Peyer's patch (tissue), 4 donors: ENCODE results near the gene TSPAN15.

ENCODE experiments used
- POLR2A ChIP-seq, 2 donors: fragments of 450-650 bp; IDR thresholded peaks; one replicate each; pipeline ENCODE4 v1.5.1; 2017; ENCODE audit warnings: antibody characterized with exemption in 2 of 2, mild to moderate bottlenecking in 2 of 2, moderate library complexity in 2 of 2
- TF ChIP-seq, protein P1 (sequence below), 6 experiments: fragments of 450-650 bp in 4 of 6; fragments of 200-600 bp in 2 of 6; sonication (generic) in 1 of 6; IDR thresholded peaks; one replicate each; pipeline ENCODE4 v1.5.1; 2017 to 2019; ENCODE audit warnings: antibody characterized with exemption in 6 of 6, mild to moderate bottlenecking in 3 of 6, moderate library complexity in 1 of 6

DNA sequence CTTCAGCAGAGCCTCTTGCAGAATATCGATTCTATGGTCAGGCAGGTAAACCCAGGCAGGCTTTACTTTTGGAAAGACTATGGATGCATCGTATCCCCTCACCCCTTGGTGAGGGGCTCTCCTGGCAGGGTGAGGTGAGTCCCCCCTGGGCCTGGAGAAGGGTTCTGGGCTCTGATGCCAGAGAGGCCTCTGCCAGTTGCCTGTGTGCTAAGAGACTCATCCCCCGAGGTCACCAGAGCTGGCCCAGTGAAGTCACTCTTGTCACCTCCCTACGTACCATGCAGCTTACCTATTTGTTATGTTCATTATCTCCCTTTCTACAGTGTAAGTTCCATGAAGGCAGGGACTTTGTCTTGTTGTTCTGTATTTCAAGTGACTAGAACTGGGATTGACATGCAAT, 51.3 kb downstream of the TSPAN15 start:
- TF ChIP-seq, protein P1, sequence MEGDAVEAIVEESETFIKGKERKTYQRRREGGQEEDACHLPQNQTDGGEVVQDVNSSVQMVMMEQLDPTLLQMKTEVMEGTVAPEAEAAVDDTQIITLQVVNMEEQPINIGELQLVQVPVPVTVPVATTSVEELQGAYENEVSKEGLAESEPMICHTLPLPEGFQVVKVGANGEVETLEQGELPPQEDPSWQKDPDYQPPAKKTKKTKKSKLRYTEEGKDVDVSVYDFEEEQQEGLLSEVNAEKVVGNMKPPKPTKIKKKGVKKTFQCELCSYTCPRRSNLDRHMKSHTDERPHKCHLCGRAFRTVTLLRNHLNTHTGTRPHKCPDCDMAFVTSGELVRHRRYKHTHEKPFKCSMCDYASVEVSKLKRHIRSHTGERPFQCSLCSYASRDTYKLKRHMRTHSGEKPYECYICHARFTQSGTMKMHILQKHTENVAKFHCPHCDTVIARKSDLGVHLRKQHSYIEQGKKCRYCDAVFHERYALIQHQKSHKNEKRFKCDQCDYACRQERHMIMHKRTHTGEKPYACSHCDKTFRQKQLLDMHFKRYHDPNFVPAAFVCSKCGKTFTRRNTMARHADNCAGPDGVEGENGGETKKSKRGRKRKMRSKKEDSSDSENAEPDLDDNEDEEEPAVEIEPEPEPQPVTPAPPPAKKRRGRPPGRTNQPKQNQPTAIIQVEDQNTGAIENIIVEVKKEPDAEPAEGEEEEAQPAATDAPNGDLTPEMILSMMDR (IDR thresholded peaks at IDR 0.05), result no peak
- TF ChIP-seq POLR2A (IDR thresholded peaks at IDR 0.05), result no peak
